GM19025 (cell line): ENCODE results near the gene SHC2.

Experiments used
- ATAC-seq: cut with Tn5 transposase; IDR thresholded peaks from one replicate; pipeline ENCODE4 v1.9.1; 2021; ENCODE audit warnings: mild to moderate bottlenecking, low read depth, moderate library complexity; ENCODE audit not compliant: unreplicated experiment

The SHC2 gene

DNA sequence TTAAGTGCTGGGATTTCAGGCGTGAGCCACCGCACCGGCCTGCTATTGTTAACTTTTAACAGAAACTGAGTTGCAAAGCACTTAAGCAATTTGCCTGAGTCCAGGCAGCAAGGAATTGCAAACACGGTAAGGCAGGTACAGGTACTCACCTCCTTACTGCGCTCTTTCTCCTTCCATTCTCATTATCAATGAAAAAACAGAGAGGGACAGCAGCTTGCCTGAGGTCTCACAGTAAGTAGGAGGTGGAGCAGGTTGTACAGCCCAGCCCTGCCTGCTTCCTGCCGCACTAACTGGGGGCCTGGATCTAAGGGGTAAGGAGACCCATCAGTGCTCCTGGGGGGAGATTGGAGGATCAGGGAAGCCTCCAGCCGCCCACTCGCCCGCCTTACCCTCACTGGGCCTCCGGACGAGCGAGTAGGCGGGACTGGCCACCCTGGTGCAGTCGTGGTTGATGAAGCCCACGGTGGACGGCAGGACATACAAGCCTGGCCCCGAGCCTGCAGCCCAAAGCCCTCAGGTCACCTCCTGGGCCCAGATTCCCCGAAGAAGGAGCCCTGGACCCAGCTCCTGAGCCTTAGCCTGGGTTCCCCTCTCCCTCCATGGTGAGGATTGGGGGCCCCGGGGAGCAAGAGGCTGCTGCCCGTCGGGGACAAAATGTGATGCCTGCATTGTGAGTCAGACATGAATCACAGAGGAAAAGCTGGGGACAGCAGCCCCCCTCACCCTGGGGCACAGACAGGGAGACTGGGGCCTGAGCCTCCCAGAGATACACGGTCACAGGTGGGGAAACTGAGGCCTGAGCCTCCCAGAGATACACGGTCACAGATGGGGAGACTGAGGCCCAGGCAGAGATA is 11.4 kb upstream of the SHC2 start:
- no peak for ATAC-seq

GRCh38 chr19:470701-471100 is 9.9 kb upstream of the SHC2 start:
- ATAC-seq: no peak

- ATAC-seq: no peak
Observed at GRCh38 chr19:469833-470232, 9.0 kb upstream of the SHC2 start.

- no peak for ATAC-seq
Observed at GRCh38 chr19:468587-469256, 7.9 kb upstream of the SHC2 start.

DNA sequence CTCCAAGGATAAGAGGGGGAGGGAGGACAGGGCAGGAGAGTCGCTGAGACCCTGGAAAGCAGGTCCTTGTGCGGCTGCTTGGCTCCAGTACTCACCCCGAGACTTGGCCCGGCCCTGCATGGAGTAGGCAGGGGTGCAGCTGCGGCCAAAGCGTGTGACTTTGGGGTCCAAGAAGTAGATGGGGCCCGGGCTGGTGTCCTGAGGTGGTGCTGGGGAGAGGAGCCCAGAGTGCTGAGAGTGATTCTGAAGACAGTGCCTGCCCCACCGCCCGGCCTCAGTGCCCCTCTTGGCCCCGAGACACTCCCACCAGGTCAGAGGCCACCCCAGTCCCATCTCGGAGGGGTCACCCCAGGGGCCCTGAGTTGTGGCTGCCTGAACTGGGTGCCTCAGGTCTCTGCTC is 6.7 kb upstream of the SHC2 start:
- no peak for ATAC-seq

DNA sequence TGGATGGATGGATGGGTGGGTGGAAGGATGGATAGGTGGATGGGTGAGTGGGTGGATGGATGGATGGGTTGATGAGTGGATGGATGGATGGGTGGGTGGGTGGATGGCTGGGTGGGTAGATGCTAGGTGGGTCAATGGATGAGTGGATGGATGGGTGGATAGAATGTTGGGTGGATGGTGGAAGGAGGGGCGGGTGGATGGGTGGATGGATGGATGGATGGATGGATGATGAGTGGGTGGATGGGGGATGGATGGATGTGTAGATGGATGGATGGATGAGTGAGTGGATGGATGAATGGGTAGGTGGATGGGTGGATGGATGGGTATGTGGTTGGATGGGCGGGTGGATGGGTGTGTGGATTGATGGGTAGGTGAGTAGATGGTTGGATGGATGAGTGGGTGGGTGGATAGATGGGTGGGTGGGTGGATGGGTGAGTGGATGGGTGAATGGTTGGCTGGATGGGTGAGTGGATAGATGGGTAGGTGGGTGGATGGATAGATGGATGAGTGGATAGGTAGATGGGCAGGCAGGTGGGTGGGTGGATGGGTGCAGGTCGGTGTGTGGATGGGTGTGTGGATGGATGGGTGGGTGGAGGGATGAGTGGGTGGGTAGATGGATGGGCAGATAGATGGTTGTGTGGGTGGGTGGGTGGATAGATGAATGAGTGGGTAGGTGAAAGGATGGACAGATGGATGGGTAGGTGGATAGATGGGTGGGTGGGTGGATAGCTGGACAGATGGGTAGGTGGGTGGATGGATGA is 4.4 kb upstream of the SHC2 start:
- no peak for ATAC-seq

GRCh38 chr19:464208-464545 is 3.3 kb upstream of the SHC2 start:
- no peak for ATAC-seq

DNA sequence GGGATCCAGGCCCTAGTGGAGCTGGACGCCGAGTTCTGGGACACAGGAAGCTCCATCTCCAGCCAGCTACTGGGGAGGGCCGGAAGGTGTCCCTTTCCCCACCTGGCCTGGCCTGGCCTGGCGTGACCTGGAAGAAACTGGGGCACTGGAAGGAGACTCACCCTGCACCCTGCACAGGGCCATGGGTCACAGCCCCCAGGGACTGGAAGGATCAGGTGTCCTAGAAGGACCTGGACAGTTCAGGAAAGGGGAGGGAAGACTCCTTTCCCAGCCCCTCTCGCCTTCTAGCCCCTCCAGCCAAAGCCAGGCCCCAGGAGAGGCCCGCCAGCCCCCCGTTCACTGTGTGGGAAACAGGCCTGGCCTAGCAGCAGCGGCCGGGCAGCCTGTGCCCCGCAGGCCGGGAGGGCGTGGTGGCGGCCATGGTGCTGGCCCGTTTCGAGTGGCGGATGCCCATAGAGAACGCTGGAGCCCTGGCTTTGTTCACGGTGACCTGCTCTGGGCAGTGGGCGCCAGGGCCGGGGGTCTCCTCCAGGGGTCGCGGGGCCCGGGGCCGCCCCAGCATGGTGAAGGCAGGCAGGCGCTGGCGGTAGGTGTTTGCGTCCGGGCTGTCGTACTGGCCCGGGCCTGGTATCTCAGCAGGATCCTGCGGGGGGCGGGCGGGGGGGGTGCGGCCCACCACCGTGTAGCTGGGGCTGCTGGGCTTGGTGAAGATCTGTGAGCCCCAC is 2.8 kb upstream of the SHC2 start:
- ATAC-seq: no peak

GRCh38 chr19:461721-462551 is 1.1 kb upstream of the SHC2 start:
- no peak for ATAC-seq

- no peak for ATAC-seq
Observed at GRCh38 chr19:459724-460511, 915 bp downstream of the SHC2 start.

DNA sequence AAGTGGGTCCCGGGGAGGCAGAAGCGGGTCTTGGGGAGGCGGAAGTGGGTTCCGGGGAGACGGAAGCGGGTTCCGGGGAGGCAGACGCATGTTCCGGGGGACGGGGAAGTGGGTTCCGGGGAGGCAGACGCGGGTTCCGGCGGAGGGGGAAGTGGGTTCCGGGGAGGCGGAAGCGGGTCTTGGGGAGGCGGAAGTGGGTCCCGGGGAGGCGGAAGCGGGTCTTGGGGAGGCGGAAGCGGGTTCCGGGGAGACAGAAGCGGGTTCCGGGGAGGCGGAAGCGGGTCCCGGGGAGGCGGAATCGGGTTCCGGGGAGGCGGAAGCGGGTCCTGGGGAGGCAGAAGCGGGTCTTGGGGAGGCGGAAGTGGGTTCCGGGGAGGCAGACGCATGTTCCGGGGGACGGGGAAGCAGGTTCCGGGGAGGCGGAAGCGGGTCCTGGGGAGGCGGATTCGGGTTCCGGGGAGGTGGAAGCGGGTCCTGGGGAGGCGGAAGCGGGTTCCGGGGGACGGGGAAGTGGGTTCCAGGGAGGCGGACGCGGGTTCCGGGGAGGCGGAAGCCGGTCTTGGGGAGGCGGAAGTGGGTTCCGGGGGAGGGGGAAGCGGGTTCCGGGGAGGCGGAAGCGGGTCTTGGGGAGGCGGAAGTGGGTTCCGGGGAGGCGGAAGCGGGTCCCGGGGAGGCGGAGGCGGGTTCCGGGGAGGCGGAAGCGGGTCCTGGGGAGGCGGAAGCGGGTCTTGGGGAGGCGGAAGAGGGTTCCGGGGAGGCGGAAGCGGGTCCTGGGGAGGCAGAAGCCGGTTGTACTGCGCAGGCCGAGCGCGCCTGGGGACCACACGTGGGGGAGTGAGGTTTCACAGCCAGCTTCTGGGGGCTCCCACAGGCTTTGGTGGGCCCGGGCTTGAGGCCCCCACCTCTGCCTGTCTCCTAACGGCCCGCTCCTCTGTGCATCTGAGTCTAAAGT is 2.5 kb downstream of the SHC2 start:
- ATAC-seq: no peak

GRCh38 chr19:457636-458035 is 3.2 kb downstream of the SHC2 start:
- no peak for ATAC-seq

DNA sequence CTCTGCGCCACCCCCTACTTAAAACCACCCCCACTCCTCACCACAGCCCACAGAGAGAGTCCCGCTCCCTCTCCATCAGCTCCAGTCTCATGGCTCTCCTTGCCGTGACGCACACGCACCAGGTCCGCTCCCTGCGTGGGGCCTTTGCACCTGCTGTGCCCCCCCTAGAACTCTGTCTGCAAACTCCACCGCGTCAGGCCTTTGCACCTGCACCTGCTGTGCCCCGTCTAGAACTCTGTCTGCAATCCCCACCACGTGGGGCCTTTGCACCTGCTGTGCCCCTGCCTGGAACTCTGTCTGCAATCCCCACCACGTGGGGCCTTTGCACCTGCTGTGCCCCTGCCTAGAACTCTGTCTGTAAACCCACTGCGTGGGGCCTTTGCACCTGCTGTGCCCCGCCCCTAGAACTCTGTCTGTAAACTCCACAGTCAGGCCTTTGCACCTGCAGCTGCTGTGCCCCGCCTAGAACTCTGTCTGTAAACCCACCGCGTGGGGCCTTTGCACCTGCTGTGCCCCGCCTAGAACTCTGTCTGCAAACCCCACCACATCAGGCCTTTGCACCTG is 4.2 kb downstream of the SHC2 start:
- no peak for ATAC-seq

- ATAC-seq: no peak
Observed at GRCh38 chr19:455851-456546, 4.8 kb downstream of the SHC2 start.

GRCh38 chr19:455031-455705 is 5.7 kb downstream of the SHC2 start:
- ATAC-seq: no peak

DNA sequence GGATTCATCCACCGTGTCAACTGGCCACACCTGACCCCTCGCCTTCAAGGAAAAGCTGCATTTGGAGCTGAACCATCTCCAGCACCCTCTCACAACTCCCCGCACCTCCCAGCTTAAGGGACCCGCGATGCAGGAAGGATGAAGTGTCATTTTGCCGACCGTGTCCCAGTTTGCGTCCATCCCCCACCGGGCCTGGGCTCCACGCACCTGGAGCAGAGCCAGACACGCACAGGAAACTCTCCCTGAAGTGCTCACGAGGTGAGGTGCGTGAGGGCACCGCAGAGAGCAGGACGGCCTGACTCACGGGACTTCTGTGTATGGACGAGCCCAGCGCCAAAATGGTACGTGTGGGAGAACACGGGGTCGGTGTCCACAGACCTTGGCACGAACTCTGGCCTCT is 7.2 kb downstream of the SHC2 start:
- ATAC-seq: no peak

DNA sequence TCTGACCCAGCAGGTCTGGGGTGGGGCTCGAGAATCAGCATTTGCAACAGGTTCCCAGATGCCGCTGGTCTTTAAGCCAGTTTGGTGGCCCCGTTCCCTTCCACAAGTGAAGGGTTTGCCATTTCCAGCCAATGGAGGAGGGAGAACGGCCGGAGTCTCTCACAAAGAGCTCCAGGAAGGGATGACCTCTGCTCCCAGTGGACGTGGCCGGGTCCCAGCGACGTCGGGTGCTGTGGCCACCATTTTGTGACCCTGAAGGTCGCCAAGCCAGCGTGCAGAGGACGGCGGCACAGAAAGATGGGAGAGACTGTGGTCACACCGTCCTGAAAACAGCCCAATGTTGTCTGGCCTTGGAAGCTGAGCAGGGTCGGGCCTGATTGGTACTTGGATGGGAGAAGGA is 8.0 kb downstream of the SHC2 start:
- no peak for ATAC-seq
